ENCODE data around the gene CNGA4.

GRCh38 chr11:6204706-6205105, 34.2 kb upstream of the CNGA4 start:
- TF ChIP-seq, protein P1, sequence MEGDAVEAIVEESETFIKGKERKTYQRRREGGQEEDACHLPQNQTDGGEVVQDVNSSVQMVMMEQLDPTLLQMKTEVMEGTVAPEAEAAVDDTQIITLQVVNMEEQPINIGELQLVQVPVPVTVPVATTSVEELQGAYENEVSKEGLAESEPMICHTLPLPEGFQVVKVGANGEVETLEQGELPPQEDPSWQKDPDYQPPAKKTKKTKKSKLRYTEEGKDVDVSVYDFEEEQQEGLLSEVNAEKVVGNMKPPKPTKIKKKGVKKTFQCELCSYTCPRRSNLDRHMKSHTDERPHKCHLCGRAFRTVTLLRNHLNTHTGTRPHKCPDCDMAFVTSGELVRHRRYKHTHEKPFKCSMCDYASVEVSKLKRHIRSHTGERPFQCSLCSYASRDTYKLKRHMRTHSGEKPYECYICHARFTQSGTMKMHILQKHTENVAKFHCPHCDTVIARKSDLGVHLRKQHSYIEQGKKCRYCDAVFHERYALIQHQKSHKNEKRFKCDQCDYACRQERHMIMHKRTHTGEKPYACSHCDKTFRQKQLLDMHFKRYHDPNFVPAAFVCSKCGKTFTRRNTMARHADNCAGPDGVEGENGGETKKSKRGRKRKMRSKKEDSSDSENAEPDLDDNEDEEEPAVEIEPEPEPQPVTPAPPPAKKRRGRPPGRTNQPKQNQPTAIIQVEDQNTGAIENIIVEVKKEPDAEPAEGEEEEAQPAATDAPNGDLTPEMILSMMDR (IDR thresholded peaks at IDR 0.05) = no peak
- TF ChIP-seq POLR2A (IDR thresholded peaks at IDR 0.05) = no peak

Measured in Peyer's patch (tissue), 4 donors.